Osteoblast (primary cell): ENCODE measurements around the gene ASF1B. TPM values are rescaled to one million over a fixed set of nuclear protein-coding genes. Genes with fewer than 3 reads are reported as not detected.
"Not testable (repeated sequence)": the region's sequence is repeated elsewhere in the genome, so short reads cannot be mapped to it uniquely, and the experiment has no call there.

Experiments
- DNase-seq: peaks from one replicate; pipeline ENCODE4 v3.0.0; 2011; ENCODE audit warnings: low spot score, mixed read lengths; ENCODE audit not compliant: insufficient read length; ENCODE audit errors: missing footprints
- H2AFZ ChIP-seq: 2 replicates; pipeline ENCODE4 v1.6.0; 2011; ENCODE audit warnings: mild to moderate bottlenecking, low read length
- H3K27ac ChIP-seq: 2 replicates; pipeline ENCODE4 v1.5.1; 2011; ENCODE audit warnings: mild to moderate bottlenecking, low read depth, low read length, moderate library complexity
- H3K27me3 ChIP-seq: 2 replicates; pipeline ENCODE4 v1.6.0; 2012; ENCODE audit warnings: mild to moderate bottlenecking, control low read depth, inconsistent platforms, low read length, moderate library complexity; ENCODE audit not compliant: insufficient read depth
- H3K36me3 ChIP-seq: 2 replicates; pipeline ENCODE4 v1.5.1; 2011; ENCODE audit warnings: mild to moderate bottlenecking, low read length, control low read depth, moderate library complexity; ENCODE audit not compliant: insufficient read depth
- H3K4me1 ChIP-seq: 2 replicates; pipeline ENCODE4 v1.5.1; 2011; ENCODE audit warnings: mild to moderate bottlenecking, low read length, control low read depth, moderate library complexity; ENCODE audit not compliant: insufficient read depth
- H3K4me2 ChIP-seq: 2 replicates; pipeline ENCODE4 v1.6.0; 2011; ENCODE audit warnings: mild to moderate bottlenecking, low read length; ENCODE audit not compliant: insufficient read depth
- H3K4me3 ChIP-seq: fragments of 200-600 bp; sonication (generic); 3 replicates; pipeline ENCODE4 v1.5.1; 2012; ENCODE audit warnings: mild to moderate bottlenecking, low read length, inconsistent platforms; ENCODE audit not compliant: insufficient read depth
- H3K79me2 ChIP-seq: 2 replicates; pipeline ENCODE4 v1.6.0; 2012; ENCODE audit warnings: mild to moderate bottlenecking, low read length, control low read depth, inconsistent platforms; ENCODE audit not compliant: insufficient read depth
- H3K9me3 ChIP-seq: 2 replicates; pipeline ENCODE4 v1.5.1; 2011; ENCODE audit warnings: low read depth, low read length, control low read depth
- H4K20me1 ChIP-seq: 2 replicates; pipeline ENCODE4 v1.6.0; 2012; ENCODE audit warnings: mild to moderate bottlenecking, low read length, control low read depth; ENCODE audit not compliant: insufficient read depth
- CTCF ChIP-seq: IDR thresholded peaks from 2 replicates; pipeline ENCODE4 v1.5.1; 2011; ENCODE audit warnings: mild to moderate bottlenecking, low read depth, low read length, moderate library complexity; ENCODE audit errors: extremely low read depth
- total RNA-seq: library from RNA; depleted of rRNA; stranded (reverse); fragments of >200 nt; gene quantifications from 2 replicates; pipeline ENCODE4 v1.2.3, GENCODE V29; 2012

Gene ASF1B
- 1.1 and 2.7 TPM in 2 replicates for total RNA-seq

- H3K4me3 ChIP-seq: peak within 1 kb of the TSS; percentile 92
- H2AFZ ChIP-seq: peak within 1 kb of the TSS; percentile 96
- H3K9me3 ChIP-seq: no peaks in the 10 kb centered on the region
- peak; percentile 81 for TF ChIP-seq CTCF
- no peaks in the 10 kb centered on the region for H3K27me3 ChIP-seq
- peaks cover 25% of the 10 kb centered on the region for H3K79me2 ChIP-seq
- peaks cover 30% of the 10 kb centered on the region for H3K4me1 ChIP-seq
- no peaks in the 10 kb centered on the region for H4K20me1 ChIP-seq
- DNase-seq: peak; percentile 99
- H3K4me2 ChIP-seq: peak within 1 kb of the TSS; percentile 94
- no peaks in the 10 kb centered on the region for H3K36me3 ChIP-seq
- peak within 1 kb of the TSS; percentile 91 for H3K27ac ChIP-seq
These were observed at the start of gene ASF1B for GRCh38 chr19:14136509-14137281. TSS of gene ASF1B (minus strand) at chr19:14136589. CDS start at chr19:14136456, 133 bp downstream.

- not testable (repeated sequence) for H2AFZ ChIP-seq, H3K27me3 ChIP-seq, H4K20me1 ChIP-seq, H3K27ac ChIP-seq, H3K4me1 ChIP-seq, DNase-seq, H3K9me3 ChIP-seq, H3K36me3 ChIP-seq, H3K4me3 ChIP-seq, H3K79me2 ChIP-seq, H3K4me2 ChIP-seq
These were observed 49.3 kb upstream of the ASF1B start for GRCh38 chr19:14185691-14186090.

GRCh38 chr19:14185158-14185557 lies 48.8 kb upstream of the ASF1B start:
- H3K4me2 ChIP-seq: no peak overlapping the region
- no peak overlapping the region for H3K27ac ChIP-seq
- H3K27me3 ChIP-seq: no peaks in the 10 kb centered on the region
- no peak overlapping the region for H3K4me3 ChIP-seq
- H4K20me1 ChIP-seq: no peaks in the 10 kb centered on the region
- H3K4me1 ChIP-seq: no peaks in the 10 kb centered on the region
- DNase-seq: peak; percentile 22
- no peak for TF ChIP-seq CTCF
- no peaks in the 10 kb centered on the region for H3K36me3 ChIP-seq
- H2AFZ ChIP-seq: no peak overlapping the region
- H3K9me3 ChIP-seq: no peaks in the 10 kb centered on the region
- H3K79me2 ChIP-seq: no peaks in the 10 kb centered on the region

GRCh38 chr19:14183741-14184350 lies 47.5 kb upstream of the ASF1B start:
- Histone ChIP-seq H3K9me3 (no peaks in the 10 kb centered on the region), H3K27ac (no peak overlapping the region), H2AFZ (no peak overlapping the region), H3K4me3 (no peak overlapping the region), H3K36me3 (no peaks in the 10 kb centered on the region), H3K27me3 (no peaks in the 10 kb centered on the region), H4K20me1 (no peaks in the 10 kb centered on the region), H3K4me1 (no peaks in the 10 kb centered on the region), H3K4me2 (no peak overlapping the region), H3K79me2 (no peaks in the 10 kb centered on the region)
- TF ChIP-seq CTCF: no peak
- DNase-seq: peak; percentile 64
